CD4-positive, alpha-beta T cell treated with Interleukin-15 for 1 hour (primary cell): ENCODE measurements around the gene C1orf116.

Experiments
- DNase-seq: peaks from one replicate; pipeline ENCODE4 v3.0.0-alpha.2; 2020

The C1orf116 gene

DNA sequence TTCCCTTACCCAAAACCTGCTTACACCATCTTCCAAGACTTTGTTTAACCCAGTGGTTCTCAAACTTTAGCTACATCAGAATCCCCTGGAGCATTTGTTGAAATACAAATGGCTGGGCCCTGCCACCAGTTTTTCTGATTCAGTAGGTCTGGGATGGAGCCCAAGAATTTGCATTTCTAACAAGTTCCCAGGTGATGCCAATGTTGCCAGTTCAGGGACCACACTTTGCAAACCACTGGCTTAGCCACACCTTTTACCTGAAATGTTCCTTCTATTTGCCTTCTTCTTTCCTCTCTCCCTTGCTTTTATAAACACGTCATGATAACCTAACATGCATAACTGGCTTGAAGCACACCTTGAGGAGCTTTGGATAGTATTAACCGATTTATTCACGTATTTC, 46.2 kb downstream of the C1orf116 start:
- DNase-seq = no peak

DNA sequence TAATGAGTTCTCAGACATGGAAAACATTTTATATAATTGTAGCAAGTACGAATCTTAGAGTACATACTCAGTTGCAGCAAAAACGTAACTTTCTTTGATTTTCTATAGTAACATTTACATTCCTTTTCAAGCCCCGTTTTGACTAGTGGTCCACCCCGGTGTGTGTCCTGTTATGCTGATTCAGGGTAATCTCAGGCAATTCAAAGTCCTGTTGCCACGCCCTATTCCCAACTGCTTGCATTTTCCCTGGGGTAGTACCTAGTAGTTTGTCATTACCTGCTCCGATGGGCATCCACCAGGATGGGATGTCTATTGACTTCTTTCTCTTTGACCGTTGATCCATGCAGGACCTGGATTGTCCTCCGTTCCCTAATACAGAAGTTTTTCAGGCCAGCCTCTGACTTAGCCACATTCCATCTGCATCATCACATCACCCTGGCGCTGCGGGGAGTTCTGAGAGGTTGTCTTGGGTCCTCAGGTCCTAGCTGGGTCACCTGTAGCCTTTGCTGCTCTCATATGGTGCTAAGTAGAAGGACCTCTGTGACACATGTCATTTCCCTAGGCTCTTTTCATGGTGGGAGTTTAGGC, 47.3 kb downstream of the C1orf116 start:
- DNase-seq = no peak

DNA sequence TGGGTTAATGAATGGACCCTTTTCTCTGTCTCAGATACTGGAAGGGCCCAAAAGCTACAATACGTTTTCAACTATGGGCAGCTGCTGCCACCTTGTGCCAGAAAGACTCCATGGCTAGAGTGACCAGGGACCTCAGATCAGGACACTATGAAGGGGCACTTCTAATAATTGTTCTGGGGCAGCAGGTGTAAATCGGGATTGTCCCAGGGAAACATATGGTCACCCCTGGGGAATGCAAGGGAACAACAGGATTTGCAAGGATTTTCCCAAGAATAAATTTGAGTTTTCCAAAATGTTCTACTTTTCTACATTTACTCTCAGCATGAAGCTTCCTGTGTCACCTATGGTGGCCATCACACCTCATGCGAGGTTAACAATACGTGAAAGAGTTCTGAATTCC, 50.3 kb downstream of the C1orf116 start:
- peak; percentile 65 for DNase-seq

DNA sequence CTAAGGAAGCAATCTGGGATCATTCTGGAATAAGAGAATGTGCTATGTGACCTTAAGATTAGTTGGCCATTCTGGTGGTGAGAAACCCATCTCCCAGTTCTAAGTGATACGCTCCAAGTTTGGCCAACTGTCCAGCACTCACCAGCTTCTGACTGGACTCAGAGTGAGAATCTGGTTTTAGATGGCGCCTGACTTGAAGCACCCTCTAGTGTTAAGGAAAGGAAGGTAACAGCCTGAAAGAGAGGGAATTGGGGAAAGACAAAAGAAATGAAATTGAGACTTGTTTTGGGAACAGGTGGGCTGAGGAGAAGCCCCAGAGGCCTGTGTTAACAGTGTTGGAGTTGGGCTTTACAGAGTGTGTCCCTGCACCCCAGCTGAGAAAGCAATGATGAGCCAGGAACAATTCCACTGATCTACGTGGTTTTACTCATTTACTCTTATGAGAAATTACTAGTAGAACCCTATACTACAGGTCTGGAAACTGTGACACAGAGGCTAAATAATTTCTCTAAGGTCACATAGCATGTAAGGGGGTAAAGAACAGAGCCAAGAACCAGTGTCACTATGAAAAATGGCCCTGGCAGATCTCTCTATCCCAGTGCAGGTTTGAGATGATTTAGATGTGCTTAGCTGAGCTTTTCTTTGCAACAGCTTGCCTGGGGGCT, 53.0 kb downstream of the C1orf116 start:
- no peak for DNase-seq

DNA sequence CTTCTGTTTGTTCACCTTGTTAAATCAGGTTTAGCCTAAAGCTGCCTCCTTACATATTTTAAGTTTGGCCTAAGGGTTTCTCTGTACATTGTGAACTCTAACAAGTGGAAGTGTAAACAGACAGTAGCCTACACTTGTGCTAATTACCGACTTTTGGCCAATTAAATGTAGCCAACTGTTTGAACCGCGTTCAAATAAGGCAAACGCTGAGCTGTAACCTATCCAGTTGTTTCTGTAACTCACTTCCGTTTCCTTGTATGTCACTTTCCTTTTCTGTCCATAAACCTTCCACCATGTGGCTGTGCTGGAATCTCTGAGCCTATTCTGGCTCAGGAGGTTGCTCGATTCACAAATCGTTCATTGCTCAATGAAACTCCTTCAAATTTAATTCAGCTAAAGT, 54.3 kb downstream of the C1orf116 start:
- DNase-seq = no peak

DNA sequence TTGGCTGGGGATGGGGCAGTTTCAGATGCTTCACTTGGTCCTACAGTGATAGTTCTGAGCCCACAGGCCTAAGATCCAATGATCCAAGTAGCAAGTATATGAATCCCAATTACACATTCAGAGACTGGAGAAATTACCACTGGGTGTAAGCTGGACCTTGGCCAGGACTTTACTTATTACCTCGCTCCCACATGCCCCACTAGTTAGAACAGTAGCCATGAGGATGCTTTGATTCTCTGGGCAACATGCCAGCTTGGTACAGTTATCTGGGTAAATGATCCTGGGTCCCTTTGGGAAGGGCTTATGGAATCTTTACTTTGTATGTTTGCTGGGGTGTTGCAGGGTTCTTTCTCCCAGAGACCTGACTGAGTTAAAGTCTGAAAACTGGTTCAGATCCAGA, 57.2 kb downstream of the C1orf116 start:
- no peak for DNase-seq

DNA sequence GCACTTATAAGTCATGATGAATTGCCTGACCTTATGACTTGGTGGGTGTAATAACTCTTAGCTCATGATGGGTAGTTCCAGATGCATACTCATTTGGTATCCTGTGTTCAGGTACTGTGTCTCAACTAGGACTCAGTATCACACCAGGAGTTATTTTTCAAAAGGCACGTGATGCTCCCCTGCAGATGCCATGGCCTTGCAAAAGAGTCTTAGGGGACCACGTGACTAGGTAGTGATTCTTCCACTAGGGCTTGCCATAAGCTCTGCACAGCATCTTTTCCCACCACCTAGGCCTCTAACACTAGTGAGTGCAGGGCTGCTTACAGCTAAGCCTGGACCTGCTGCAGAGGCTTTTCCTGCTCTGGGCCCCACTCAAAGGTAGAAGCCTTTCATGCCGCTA, 58.4 kb downstream of the C1orf116 start:
- no peak for DNase-seq

DNA sequence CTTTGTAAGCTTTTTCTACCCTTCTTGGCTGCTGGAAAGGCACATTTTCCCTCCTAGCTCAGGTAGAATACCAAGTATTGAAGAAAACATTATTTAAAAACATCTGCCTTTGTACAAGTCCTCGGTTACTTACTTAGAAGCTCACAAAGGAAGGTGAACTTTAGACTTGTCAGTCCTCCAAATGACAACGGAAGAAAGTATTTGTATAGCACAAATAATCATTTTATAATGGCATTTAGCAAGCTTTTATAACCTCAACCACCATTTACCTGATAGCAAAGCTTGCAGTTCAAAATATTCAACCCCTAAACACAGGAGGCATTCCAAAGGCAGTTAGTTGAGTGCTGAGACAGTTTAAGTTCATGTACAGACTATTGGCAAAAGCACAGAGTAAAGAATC, 59.8 kb downstream of the C1orf116 start:
- DNase-seq = no peak

DNA sequence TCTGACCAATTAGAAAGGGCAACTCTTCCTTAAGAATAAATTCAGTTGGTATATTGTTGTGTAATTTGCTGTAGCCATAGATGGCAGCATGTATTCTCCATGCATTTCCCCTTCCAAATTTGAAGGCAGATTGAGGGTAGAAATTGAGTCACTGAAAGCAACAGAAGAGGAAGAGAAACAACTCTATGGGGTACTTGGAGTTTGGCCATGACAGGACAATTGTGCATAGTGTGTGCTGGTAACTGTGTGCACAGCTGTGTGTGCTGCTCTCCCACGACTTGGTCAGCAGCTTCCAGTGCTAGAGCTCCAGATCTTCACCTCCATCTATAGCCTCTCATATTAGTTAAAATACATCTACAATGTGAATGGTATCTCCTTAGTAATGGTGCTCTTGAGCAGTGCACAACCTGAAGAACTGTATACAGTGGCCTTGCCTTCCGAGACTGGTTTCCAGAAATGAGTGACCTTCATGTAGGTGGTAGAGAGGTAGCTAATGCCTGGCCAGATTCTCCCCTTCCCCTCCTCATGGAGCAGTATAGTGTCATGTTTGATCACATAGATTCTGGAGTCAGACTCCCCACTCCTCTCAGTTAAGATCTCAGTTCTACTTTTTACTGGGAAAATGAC, 61.4 kb downstream of the C1orf116 start:
- DNase-seq = no peak

DNA sequence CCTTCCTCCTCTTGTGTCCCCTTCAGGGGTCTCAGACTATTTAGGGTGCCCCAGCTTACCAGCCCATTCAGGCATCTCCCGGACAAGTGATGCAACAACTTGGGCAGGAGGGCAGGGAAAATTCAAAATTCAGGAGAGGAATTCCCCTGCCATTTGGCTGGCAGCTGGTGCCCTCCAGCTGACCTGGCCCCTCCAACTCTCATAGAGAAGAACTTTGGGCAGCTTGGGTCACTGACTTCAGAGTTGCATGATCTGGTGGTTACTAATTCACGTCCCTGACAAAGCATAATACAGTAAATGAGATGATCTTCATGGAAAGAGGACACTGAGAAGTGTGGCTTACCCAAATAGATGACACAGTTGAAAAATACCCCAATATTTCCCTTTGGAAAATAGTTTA, 62.1 kb downstream of the C1orf116 start, which contains the start of gene FCAMR:
FCAMR (minus strand) TSS at position 15 of the 400 bp plus-strand sequence. CDS start 335 bp downstream, outside the sequence.
- no peak for DNase-seq

DNA sequence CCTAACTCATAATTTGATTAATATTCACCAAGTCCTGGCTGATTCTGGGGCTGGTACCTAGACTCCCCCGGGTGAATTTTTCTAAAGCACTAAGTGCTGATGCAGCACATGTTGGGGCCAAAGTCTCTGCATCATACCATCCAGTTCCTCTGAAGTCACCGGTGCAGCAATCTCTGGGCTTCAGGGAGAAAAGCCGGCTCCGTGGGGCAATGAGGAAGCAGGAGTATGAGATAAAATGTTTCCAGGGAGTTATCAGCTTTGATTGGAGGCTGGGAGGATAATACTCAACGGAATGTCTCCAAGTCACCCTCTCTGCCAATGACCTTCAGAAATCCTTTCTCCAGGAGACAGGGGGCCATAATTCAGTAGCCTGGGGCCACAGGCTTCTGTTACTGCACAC, 63.5 kb downstream of the C1orf116 start:
- no peak for DNase-seq
